GM21381 (cell line): ENCODE data around the gene PHLDB2.

Source experiments
- ATAC-seq: cut with Tn5 transposase; IDR thresholded peaks from one replicate; pipeline ENCODE4 v1.9.1; 2021; ENCODE audit warnings: mild to moderate bottlenecking, moderate library complexity; ENCODE audit not compliant: unreplicated experiment

The PHLDB2 gene

GRCh38 chr3:111848778-111849177, 10.3 kb upstream of the PHLDB2 start:
- no peak for ATAC-seq

GRCh38 chr3:111850537-111850936, 8.5 kb upstream of the PHLDB2 start:
- no peak for ATAC-seq

- no peak for ATAC-seq
These were observed 7.5 kb upstream of the PHLDB2 start for GRCh38 chr3:111851511-111851954.

GRCh38 chr3:111852540-111852939, 6.5 kb upstream of the PHLDB2 start:
- ATAC-seq = no peak

- no peak for ATAC-seq
These were observed 6.0 kb upstream of the PHLDB2 start for GRCh38 chr3:111853068-111853467.

- no peak for ATAC-seq
These were observed 4.1 kb upstream of the PHLDB2 start for GRCh38 chr3:111854990-111855389.

GRCh38 chr3:111856501-111856900, 2.6 kb upstream of the PHLDB2 start:
- no peak for ATAC-seq

- no peak for ATAC-seq
These were observed 1.6 kb upstream of the PHLDB2 start for GRCh38 chr3:111857474-111857873.

- no peak for ATAC-seq
These were observed 423 bp upstream of the PHLDB2 start for GRCh38 chr3:111858642-111859041.

- peak; percentile 88 for ATAC-seq
These were observed 1.2 kb downstream of the PHLDB2 start for GRCh38 chr3:111859974-111860859.

GRCh38 chr3:111861391-111861790, 2.3 kb downstream of the PHLDB2 start:
- no peak for ATAC-seq

- no peak for ATAC-seq
These were observed 3.4 kb downstream of the PHLDB2 start for GRCh38 chr3:111862415-111862814.

GRCh38 chr3:111862974-111863373, 3.9 kb downstream of the PHLDB2 start:
- no peak for ATAC-seq

GRCh38 chr3:111863942-111864694, 5.1 kb downstream of the PHLDB2 start:
- ATAC-seq = no peak

GRCh38 chr3:111864821-111865656, 6.0 kb downstream of the PHLDB2 start:
- no peak for ATAC-seq

GRCh38 chr3:111867889-111868426, 8.9 kb downstream of the PHLDB2 start:
- ATAC-seq = no peak

GRCh38 chr3:111870620-111871019, 11.6 kb downstream of the PHLDB2 start:
- no peak for ATAC-seq

- no peak for ATAC-seq
These were observed 13.0 kb downstream of the PHLDB2 start for GRCh38 chr3:111871809-111872623.

- ATAC-seq = no peak
These were observed 13.9 kb downstream of the PHLDB2 start for GRCh38 chr3:111872979-111873378.
